Tibial nerve (tissue), 4 donors: ENCODE data around the gene TTYH1. TPM values are rescaled to one million over a fixed set of nuclear protein-coding genes. Genes with fewer than 3 reads are reported as not detected.
"Not testable (repeated sequence)": the region's sequence is repeated elsewhere in the genome, so short reads cannot be mapped to it uniquely, and the experiment has no call there.

Source experiments
- DNase-seq, 2 donors: peaks; one replicate each; pipeline ENCODE4 v3.0.0-alpha.2; 2019; ENCODE audit warnings: low spot score in 2 of 2
- H3K27ac ChIP-seq, 4 donors: fragments of 200-600 bp; sonication (generic) in 3 of 4; one replicate each; pipeline ENCODE4 v1.5.1; 2017 to 2019; ENCODE audit warnings: mild to moderate bottlenecking in 1 of 4
- H3K27me3 ChIP-seq, 2 donors: fragments of 200-600 bp; sonication (generic) in 1 of 2; one replicate each; pipeline versions ENCODE4 v1.5.1 to v1.6.0; 2017 to 2019
- H3K36me3 ChIP-seq, 3 donors: fragments of 200-600 bp; sonication (generic); one replicate each; pipeline ENCODE4 v1.5.1; 2018 to 2019
- H3K4me1 ChIP-seq, 4 donors: fragments of 200-600 bp; sonication (generic) in 3 of 4; one replicate each; pipeline ENCODE4 v1.5.1; 2017 to 2019
- H3K4me3 ChIP-seq, 4 donors: fragments of 200-600 bp; sonication (generic) in 3 of 4; one replicate each; pipeline ENCODE4 v1.5.1; 2017 to 2019; ENCODE audit warnings: mild to moderate bottlenecking in 1 of 4, moderate library complexity in 1 of 4
- H3K9me3 ChIP-seq, 4 donors: fragments of 200-600 bp; sonication (generic) in 3 of 4; one replicate each; pipeline ENCODE4 v1.5.1; 2017 to 2019
- CTCF ChIP-seq, 5 experiments: fragments of 200-600 bp in 3 of 5; fragments of 450-650 bp in 2 of 5; sonication (generic) in 3 of 5; IDR thresholded peaks; one replicate each; pipeline ENCODE4 v1.5.1; 2016 to 2019; ENCODE audit warnings: antibody characterized with exemption in 5 of 5, mild to moderate bottlenecking in 3 of 5, moderate library complexity in 2 of 5
- EP300 ChIP-seq, 2 donors: sonication (generic); formaldehyde crosslinking; IDR thresholded peaks; one replicate each; pipeline ENCODE4 v1.6.1; 2017; ENCODE audit warnings: antibody characterized with exemption in 2 of 2, mild to moderate bottlenecking in 1 of 2
- POLR2A ChIP-seq, 2 donors: fragments of 450-650 bp; IDR thresholded peaks; one replicate each; pipeline ENCODE4 v1.6.1; 2017; ENCODE audit warnings: antibody characterized with exemption in 2 of 2, mild to moderate bottlenecking in 2 of 2, moderate library complexity in 2 of 2
- WGBS, 2 donors: methylation state at CpG; one replicate each; pipeline ENCODE4 v1.1.5; 2018; 5-methylcytosine and 5-hydroxymethylcytosine counted together
- total RNA-seq, 4 donors: library from RNA; depleted of rRNA; stranded (reverse); fragments of >200 nt; gene quantifications; one replicate each; pipeline ENCODE4 v1.1.0, GENCODE V29; 2016

TTYH1 gene
- total RNA-seq, 4 donors from 2014 or later, result 21.0 to 50.0 (median 34.9) TPM

GRCh38 chr19:54436628-54437252 is 21.5 kb downstream of the TTYH1 start:
- TF ChIP-seq EP300 (IDR thresholded peaks at IDR 0.05) (no peak), POLR2A (IDR thresholded peaks at IDR 0.05) (no peak), CTCF (IDR thresholded peaks at IDR 0.05) (no peak)
- H3K27me3 ChIP-seq, result no peaks in the 10 kb centered on the region
- no peaks in the 10 kb centered on the region for H3K9me3 ChIP-seq
- peaks cover 0 to 15% (median 0%) of the 10 kb centered on the region in 3 donors for H3K36me3 ChIP-seq
- peaks cover 0 to 44% (median 16%) of the 10 kb centered on the region in 4 donors for H3K4me1 ChIP-seq
- no peak for DNase-seq
- WGBS, 2 donors, result 64 to 71% methylated on average over 10 of the region's 10 CpGs
- peak overlapping the region in 2 of 4 donors; percentile 55 to 60 for H3K27ac ChIP-seq
- H3K4me3 ChIP-seq, result no peak overlapping the region

GRCh38 chr19:54439174-54439851 is 24.0 kb downstream of the TTYH1 start:
- Histone ChIP-seq H3K27ac (peak overlapping the region in 1 of 4 donors; percentile 2), H3K9me3 (no peaks in the 10 kb centered on the region), H3K4me3 (no peak overlapping the region), H3K27me3 (no peaks in the 10 kb centered on the region), H3K36me3 (peaks cover 0 to 39% (median 0%) of the 10 kb centered on the region in 3 donors), H3K4me1 (peaks cover 0 to 43% (median 16%) of the 10 kb centered on the region in 4 donors)
- peak in 1 of 2 donors; percentile 30 for DNase-seq
- 44 to 45% methylated on average over 13 to 15 of the region's 15 CpGs for whole genome bisulfite sequencing, 2 donors
- no peak for TF ChIP-seq EP300 (IDR thresholded peaks at IDR 0.05)
- peak; percentile 22 to 49 (median 43) for TF ChIP-seq CTCF (IDR thresholded peaks at IDR 0.05)
- TF ChIP-seq POLR2A (IDR thresholded peaks at IDR 0.05), result no peak

- Histone ChIP-seq H3K27me3 (no peaks in the 10 kb centered on the region), H3K36me3 (peaks cover 0 to 52% (median 5%) of the 10 kb centered on the region in 3 donors), H3K4me1 (peaks cover 0 to 33% (median 9%) of the 10 kb centered on the region in 4 donors), H3K9me3 (no peaks in the 10 kb centered on the region), H3K27ac (no peak overlapping the region), H3K4me3 (no peak overlapping the region)
- no peak for DNase-seq
- TF ChIP-seq POLR2A (IDR thresholded peaks at IDR 0.05) (no peak), EP300 (IDR thresholded peaks at IDR 0.05) (no peak), CTCF (IDR thresholded peaks at IDR 0.05) (no peak)
- 90 to 91% methylated on average over 5 of the region's 5 CpGs for WGBS, 2 donors
Observed at GRCh38 chr19:54440641-54441040, 25.4 kb downstream of the TTYH1 start.

GRCh38 chr19:54444737-54445136 is 29.5 kb downstream of the TTYH1 start:
- DNase-seq, result no peak
- 84% methylated on average over 7 of the region's 7 CpGs for WGBS, 2 donors
- no peak overlapping the region for H3K27ac ChIP-seq
- H3K4me3 ChIP-seq, result no peak overlapping the region
- H3K4me1 ChIP-seq, result peaks cover 0 to 26% (median 11%) of the 10 kb centered on the region in 4 donors
- TF ChIP-seq EP300 (IDR thresholded peaks at IDR 0.05) (no peak), POLR2A (IDR thresholded peaks at IDR 0.05) (no peak)
- no peaks in the 10 kb centered on the region for H3K27me3 ChIP-seq
- peaks cover 0 to 50% (median 5%) of the 10 kb centered on the region in 3 donors for H3K36me3 ChIP-seq
- H3K9me3 ChIP-seq, result no peaks in the 10 kb centered on the region

- not testable (repeated sequence) for DNase-seq
- 85 to 92% methylated on average over 15 of the region's 15 CpGs for WGBS, 2 donors
Observed at GRCh38 chr19:54446349-54446748, 31.1 kb downstream of the TTYH1 start.

More at GRCh38 chr19:54446349-54446748, 31.1 kb downstream of the TTYH1 start:
- H3K27ac ChIP-seq, H3K27me3 ChIP-seq, H3K4me3 ChIP-seq, H3K9me3 ChIP-seq: not testable (repeated sequence)
- peaks cover 0 to 45% (median 5%) of the 10 kb centered on the region in 3 donors for H3K36me3 ChIP-seq
- peaks cover 0 to 41% (median 27%) of the 10 kb centered on the region in 4 donors for H3K4me1 ChIP-seq
